Occipital lobe (tissue), 2 donors: ENCODE results near the gene GPATCH2L. TPM values are rescaled to one million over a fixed set of nuclear protein-coding genes. Genes with fewer than 3 reads are reported as not detected.

Source experiments
- DNase-seq: peaks from one replicate; lab custom pipeline; 2025; lab: John Stamatoyannopoulos, UW
- total RNA-seq: library from RNA; depleted of rRNA; stranded (reverse); fragments of >200 nt; gene quantifications from one replicate; pipeline ENCODE4 v1.2.3, GENCODE V29; 2014

Gene GPATCH2L
- total RNA-seq, 1 donor from 2014 or later, result 112 TPM

GRCh38 chr14:76196980-76197695, 45.4 kb downstream of the GPATCH2L start:
- DNase-seq, result no peak

- DNase-seq, result no peak
Observed at GRCh38 chr14:76201162-76201561, 49.4 kb downstream of the GPATCH2L start.

GRCh38 chr14:76203086-76204001, 51.6 kb downstream of the GPATCH2L start:
- peak; percentile 31 for DNase-seq

GRCh38 chr14:76204461-76205230, 52.9 kb downstream of the GPATCH2L start:
- DNase-seq, result no peak

DNA sequence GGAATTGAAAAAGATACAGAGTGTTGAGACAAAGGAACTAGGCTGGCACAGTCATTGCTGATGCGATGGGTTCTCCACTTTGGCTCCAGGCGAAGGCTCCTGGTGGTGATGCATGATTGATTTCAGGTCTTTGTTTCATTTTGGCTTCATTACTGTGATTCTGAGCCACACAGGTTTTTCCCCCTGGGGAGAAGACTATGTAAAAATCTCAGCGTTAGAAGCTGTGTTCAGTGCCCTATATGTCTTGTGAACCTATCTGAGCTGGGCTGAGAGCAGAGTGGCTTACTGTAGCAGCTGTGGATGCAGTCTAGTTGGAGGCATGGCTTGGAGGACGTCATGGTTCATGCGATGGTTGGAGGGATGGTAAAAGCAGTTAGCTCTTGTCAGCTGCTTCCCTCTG, 54.0 kb downstream of the GPATCH2L start:
- no peak for DNase-seq

DNA sequence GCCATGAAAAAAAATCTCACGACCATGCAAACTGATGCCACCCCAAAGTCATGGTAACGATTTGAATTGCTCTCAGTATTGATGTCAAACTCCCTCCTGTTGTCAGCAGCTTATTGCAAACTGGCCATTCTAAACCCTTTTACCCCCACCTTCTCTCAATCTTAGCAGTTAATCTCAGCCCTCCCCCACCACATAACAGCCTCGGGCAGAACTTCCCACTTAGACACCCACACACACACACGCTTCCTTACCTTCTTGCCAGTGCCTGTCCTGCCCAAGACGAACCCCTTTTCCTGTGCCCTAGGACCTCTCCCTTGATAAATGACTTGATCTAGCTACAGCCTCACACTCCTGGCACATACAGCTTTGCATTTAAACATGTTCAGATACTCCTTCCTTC, 56.6 kb downstream of the GPATCH2L start:
- DNase-seq, result no peak

DNA sequence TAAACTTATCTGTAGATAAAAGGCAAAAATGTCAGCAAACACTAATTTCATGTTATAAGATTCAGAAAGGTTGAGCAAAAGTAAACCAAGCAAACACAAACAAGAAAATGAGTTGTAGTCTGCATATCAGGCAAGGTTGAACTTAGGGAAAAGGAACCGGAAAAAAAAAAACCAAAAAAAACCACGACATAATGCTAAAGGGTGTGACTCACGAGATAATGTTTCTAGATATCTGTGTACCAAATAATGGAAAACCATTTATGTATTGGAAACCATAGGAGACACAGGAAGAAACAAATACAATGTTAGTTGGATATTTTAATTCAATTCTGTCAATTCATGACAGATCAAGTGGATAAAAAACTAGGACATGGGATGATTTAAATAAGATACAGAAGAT, 60.5 kb downstream of the GPATCH2L start:
- no peak for DNase-seq

DNA sequence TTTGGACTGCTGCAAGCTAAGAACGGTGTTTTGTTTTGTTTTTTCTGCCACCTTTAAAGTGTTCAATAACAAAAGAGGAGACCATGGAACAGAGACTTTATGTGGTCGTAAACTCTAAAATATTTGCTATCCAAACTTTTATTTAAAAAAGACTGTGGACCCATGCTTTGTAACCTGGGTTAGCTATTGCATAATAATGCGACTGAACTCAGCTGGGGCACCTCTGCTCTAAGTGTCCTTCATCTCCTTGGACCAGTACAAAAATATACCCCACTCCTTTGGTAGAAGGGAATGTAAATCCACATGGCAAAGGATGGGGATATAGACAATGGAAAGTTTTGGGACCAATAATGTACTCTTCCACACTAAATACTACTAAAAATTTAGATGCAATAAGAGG, 65.5 kb downstream of the GPATCH2L start:
- DNase-seq, result no peak

GRCh38 chr14:76218662-76219061, 66.9 kb downstream of the GPATCH2L start:
- no peak for DNase-seq

DNA sequence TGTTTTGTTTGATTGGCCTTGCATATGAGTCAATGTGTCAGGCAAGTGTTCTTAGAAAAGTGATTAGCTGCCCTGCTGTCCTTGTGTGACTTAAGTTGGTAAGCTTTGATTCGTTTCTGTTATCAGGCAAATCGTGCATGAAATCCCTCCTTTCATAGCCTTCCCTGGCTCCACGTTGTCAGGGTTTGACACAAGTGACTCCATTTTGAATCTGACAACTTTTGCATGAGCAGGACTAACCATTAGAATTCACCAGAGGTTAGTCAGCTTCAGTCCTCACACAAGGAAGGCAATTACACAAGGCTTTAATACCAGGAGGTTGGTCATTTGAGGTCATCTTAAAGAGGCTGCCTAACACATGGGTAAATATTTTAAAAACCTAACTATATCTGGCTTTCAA, 68.2 kb downstream of the GPATCH2L start:
- no peak for DNase-seq

- DNase-seq, result no peak
Observed at GRCh38 chr14:76227450-76228050, 75.8 kb downstream of the GPATCH2L start.

GRCh38 chr14:76228138-76228537, 76.4 kb downstream of the GPATCH2L start:
- DNase-seq, result no peak

- DNase-seq, result no peak
Observed at GRCh38 chr14:76232800-76233199, 81.1 kb downstream of the GPATCH2L start.

DNA sequence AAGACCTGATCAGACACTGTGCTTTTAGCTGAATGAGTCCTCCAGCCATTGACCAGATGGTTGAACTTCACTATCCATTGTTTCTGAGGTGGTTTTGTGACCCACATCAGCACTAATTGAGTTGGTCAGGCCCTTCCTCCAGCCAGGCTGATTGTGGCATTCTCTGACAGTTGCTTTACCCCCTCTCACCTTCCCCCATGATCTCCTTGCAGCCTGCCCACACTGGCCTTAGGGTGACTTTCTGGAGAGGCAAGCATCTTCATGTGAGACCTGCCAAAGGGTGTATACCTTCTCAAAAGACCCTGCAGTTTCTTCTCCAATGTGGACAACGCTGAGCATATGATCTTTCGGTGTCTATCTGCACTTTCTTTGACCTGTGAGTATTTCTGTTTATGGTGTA, 83.9 kb downstream of the GPATCH2L start:
- no peak for DNase-seq

DNA sequence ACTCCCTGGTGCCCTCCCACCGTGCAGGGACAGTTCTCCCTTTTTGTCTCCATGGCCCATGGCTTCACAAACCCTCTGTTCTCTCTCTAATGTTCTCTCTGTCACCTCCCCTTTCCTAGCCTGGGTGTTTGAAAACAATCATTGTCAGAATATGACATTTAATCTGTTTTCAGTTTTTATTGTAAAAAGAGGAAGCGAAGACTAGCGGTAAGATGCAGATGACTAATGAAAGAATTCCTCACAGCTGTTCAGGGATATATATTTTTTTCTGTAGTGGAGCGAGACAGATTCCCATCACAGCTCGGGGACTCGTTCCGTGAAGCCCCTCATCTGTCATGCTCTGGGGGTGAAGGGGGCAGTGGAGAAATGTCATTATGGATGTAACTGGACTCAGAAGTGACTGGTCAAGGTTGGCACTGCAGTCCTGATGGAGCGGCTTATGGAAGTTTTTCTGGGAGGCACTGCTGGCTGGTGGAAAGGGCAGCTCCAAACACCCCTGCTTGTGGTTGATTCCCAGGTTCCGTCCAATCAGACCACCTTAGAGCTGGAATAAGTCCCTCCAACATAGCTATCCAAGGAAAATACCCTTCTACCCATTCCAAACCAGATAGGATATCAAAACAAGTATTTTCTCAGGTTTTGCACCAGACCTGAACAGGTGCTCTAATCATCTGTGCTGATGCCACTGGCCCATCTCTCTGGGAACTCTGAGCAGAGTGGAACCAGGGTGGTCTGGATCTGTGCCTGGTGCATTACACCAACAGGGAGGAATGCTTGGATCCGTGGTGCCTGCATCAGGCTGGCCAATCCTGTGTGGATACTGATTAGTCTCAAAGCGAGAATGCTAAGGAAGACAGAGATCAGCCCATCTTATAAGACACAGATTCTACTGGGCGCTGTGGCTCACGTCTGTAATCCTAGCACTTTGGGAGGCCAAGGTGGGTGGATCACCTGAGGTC, 84.7 kb downstream of the GPATCH2L start:
- DNase-seq, result no peak

GRCh38 chr14:76237349-76237990, 85.7 kb downstream of the GPATCH2L start:
- no peak for DNase-seq

DNA sequence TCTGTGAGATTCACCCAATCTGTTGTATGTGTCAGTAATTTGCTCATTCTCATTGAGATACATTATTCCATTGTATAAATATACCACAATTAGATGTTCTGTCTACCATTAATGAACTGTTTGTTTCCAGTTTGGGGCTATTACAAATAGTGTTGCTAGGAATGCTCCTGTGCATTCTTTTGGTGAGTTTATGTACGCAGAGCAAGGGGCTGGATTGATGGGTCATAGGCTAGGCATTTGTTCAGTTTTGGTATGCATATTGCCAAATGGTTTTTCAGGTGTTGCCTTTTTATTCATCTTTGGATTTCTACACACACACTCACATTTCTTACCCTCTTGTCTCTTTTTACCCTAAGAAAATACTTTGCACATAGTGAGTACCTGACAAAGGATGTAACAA, 93.4 kb downstream of the GPATCH2L start:
- DNase-seq, result no peak

GRCh38 chr14:76250302-76250701, 98.6 kb downstream of the GPATCH2L start:
- DNase-seq, result no peak

GRCh38 chr14:76252471-76252870, 100.7 kb downstream of the GPATCH2L start:
- DNase-seq, result no peak

DNA sequence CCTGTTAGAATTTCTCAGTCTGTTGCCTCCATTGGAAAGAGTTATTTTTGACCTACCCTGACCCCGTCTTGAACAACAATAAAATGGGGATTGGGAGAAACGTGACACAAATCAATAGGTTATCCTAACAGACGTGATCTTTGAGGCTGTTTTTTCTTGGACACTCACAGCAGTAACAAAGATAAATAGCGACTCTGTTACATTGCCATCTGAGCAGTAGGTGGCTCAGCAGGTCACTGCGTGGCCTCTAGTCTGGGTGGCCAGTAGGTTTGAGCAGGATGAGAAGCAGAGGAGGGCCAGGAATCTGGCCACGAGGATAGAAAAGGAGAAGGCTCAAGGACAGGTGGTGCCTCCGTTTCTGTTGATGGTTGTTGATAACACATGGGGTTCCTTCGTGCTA, 101.4 kb downstream of the GPATCH2L start:
- no peak for DNase-seq
